ENCODE data around the gene SLC35E4.
"Not testable (repeated sequence)": the region's sequence is repeated elsewhere in the genome, so short reads cannot be mapped to it uniquely, and the experiment has no call there.

SLC35E4 gene

GRCh38 chr22:30611197-30611596, 24.4 kb upstream of the SLC35E4 start:
- no peak overlapping the region for H3K4me3 ChIP-seq (ENCODE audit: low read length)
- DNase-seq (ENCODE audit: low read depth): peak; percentile 73
- no peak for TF ChIP-seq CTCF (IDR thresholded peaks at IDR 0.05; ENCODE audit: insufficient read depth, low read depth, low read length, missing control alignments)

GRCh38 chr22:30612789-30613188, 22.8 kb upstream of the SLC35E4 start:
- no peak for TF ChIP-seq CTCF (IDR thresholded peaks at IDR 0.05; ENCODE audit: insufficient read depth, low read depth, low read length, missing control alignments)
- no peak for DNase-seq (ENCODE audit: low read depth)

GRCh38 chr22:30614268-30614667, 21.3 kb upstream of the SLC35E4 start:
- no peak for TF ChIP-seq CTCF (IDR thresholded peaks at IDR 0.05; ENCODE audit: insufficient read depth, low read depth, low read length, missing control alignments)
- no peak for DNase-seq (ENCODE audit: low read depth)

More at GRCh38 chr22:30612789-30613188, 22.8 kb upstream of the SLC35E4 start:
- H3K4me3 ChIP-seq (ENCODE audit: low read length): no peak overlapping the region

GRCh38 chr22:30614879-30615278, 20.7 kb upstream of the SLC35E4 start:
- no peak overlapping the region for H3K4me3 ChIP-seq (ENCODE audit: low read length)
- no peak for TF ChIP-seq CTCF (IDR thresholded peaks at IDR 0.05; ENCODE audit: insufficient read depth, low read depth, low read length, missing control alignments)
- DNase-seq (ENCODE audit: low read depth): no peak

More at GRCh38 chr22:30614268-30614667, 21.3 kb upstream of the SLC35E4 start:
- H3K4me3 ChIP-seq (ENCODE audit: low read length): no peak overlapping the region

GRCh38 chr22:30615543-30615954, 20.0 kb upstream of the SLC35E4 start:
- no peak for TF ChIP-seq CTCF (IDR thresholded peaks at IDR 0.05; ENCODE audit: insufficient read depth, low read depth, low read length, missing control alignments)
- DNase-seq (ENCODE audit: low read depth): no peak
- no peak overlapping the region for H3K4me3 ChIP-seq (ENCODE audit: low read length)

- DNase-seq (ENCODE audit: low read depth): no peak
- no peak overlapping the region for H3K4me3 ChIP-seq (ENCODE audit: low read length)
- TF ChIP-seq CTCF (IDR thresholded peaks at IDR 0.05; ENCODE audit: insufficient read depth, low read depth, low read length, missing control alignments): no peak
These were observed 17.8 kb upstream of the SLC35E4 start for GRCh38 chr22:30617819-30618218.

GRCh38 chr22:30619909-30620308, 15.7 kb upstream of the SLC35E4 start:
- H3K4me3 ChIP-seq (ENCODE audit: low read length); DNase-seq (ENCODE audit: low read depth): not testable (repeated sequence)
